Calu3 (cell line): ENCODE results near the gene ARHGAP25. TPM values are rescaled to one million over a fixed set of nuclear protein-coding genes. Genes with fewer than 3 reads are reported as not detected.

ENCODE experiments used
- BruUV-seq: library from RNA; stranded (reverse); fragments of 400-500 nt; replicated peaks from 2 replicates; lab custom pipeline; 2021; lab: Mats Ljungman, UMichigan
- CTCF ChIA-PET: fragments of 300-600 bp; sonication (Branson Sonifier 250); formaldehyde crosslinking; loops from one replicate; lab custom pipeline; 2022; ENCODE audit warnings: antibody characterized with exemption; lab: Charles Lee
- DNase-seq: peaks from one replicate; pipeline ENCODE4 v3.0.0; 2022
- H3K27ac Mint-ChIP-seq: one replicate; pipeline ENCODE4 v1.8.0; 2022; ENCODE audit warnings: mixed read lengths; ENCODE audit not compliant: unreplicated experiment
- H3K27me3 Mint-ChIP-seq: one replicate; pipeline ENCODE4 v1.8.0; 2022; ENCODE audit warnings: mixed read lengths; ENCODE audit not compliant: unreplicated experiment
- H3K36me3 Mint-ChIP-seq: one replicate; pipeline ENCODE4 v1.8.0; 2022; ENCODE audit warnings: mild to moderate bottlenecking, moderate library complexity, mixed read lengths; ENCODE audit not compliant: insufficient read depth, unreplicated experiment
- H3K4me1 Mint-ChIP-seq: one replicate; pipeline ENCODE4 v1.8.0; 2022; ENCODE audit warnings: mild to moderate bottlenecking, low read depth, mixed read lengths; ENCODE audit not compliant: unreplicated experiment
- H3K4me3 Mint-ChIP-seq: one replicate; pipeline ENCODE4 v1.8.0; 2022; ENCODE audit warnings: mild to moderate bottlenecking, low read depth, moderate library complexity, mixed read lengths; ENCODE audit not compliant: unreplicated experiment
- H3K9me3 Mint-ChIP-seq: one replicate; pipeline ENCODE4 v1.8.0; 2022; ENCODE audit warnings: low read depth, mixed read lengths; ENCODE audit not compliant: unreplicated experiment
- intact Hi-C: fragments of 100-400 bp; cut with micrococcal nuclease; formaldehyde crosslinking; loops from one replicate; pipeline ENCODE4 v1.10.0; 2022; ENCODE audit not compliant: unreplicated experiment
- total RNA-seq: library from RNA; stranded (reverse); gene quantifications from 2 replicates; pipeline ENCODE4 v1.2.3, GENCODE V29; 2022
- TF ChIP-seq, protein P1 (sequence below): fragments of 200-600 bp; IDR thresholded peaks from one replicate; pipeline ENCODE4 v1.8.0; 2022; ENCODE audit warnings: antibody characterized with exemption; ENCODE audit not compliant: unreplicated experiment

Gene ARHGAP25
- total RNA-seq, 1 experiment from 2014 or later, result not detected

DNA sequence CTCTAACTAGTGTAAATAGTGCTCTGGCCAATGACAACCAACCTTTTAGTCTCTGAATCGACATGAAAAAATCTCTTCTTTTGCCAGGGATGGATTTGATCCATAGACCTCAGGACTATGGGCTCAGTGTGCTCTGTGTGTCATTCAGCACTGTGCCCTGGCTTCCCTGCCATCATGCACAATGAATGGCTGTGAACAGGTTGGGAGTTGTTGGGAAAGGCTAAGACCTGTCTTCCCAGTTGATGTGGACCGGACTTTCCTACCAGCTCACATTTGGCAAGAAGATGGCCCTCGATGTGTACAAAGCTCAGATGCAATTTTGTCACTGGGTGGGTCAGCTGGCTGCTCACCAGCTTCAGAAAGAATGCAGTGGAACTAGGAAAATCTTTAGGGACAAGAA lies 26.0 kb upstream of the ARHGAP25 start:
- Mint-ChIP-seq H3K27me3 (peaks cover 54% of the 10 kb centered on the region), H3K4me3 (no peak overlapping the region), H3K9me3 (no peaks in the 10 kb centered on the region), H3K27ac (no peak overlapping the region), H3K36me3 (no peaks in the 10 kb centered on the region), H3K4me1 (peaks cover 5% of the 10 kb centered on the region)
- CTCF ChIA-PET, result interaction anchor here (1.0 to 3.4 kb wide), 9 partner anchors 10 to 245 kb away, joined by 3 to 41 read pairs (median 6); partner anchors contain the start of genes APLF and FBXO48
- TF ChIP-seq, protein P1, sequence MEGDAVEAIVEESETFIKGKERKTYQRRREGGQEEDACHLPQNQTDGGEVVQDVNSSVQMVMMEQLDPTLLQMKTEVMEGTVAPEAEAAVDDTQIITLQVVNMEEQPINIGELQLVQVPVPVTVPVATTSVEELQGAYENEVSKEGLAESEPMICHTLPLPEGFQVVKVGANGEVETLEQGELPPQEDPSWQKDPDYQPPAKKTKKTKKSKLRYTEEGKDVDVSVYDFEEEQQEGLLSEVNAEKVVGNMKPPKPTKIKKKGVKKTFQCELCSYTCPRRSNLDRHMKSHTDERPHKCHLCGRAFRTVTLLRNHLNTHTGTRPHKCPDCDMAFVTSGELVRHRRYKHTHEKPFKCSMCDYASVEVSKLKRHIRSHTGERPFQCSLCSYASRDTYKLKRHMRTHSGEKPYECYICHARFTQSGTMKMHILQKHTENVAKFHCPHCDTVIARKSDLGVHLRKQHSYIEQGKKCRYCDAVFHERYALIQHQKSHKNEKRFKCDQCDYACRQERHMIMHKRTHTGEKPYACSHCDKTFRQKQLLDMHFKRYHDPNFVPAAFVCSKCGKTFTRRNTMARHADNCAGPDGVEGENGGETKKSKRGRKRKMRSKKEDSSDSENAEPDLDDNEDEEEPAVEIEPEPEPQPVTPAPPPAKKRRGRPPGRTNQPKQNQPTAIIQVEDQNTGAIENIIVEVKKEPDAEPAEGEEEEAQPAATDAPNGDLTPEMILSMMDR, result no peak
- no TSS peak for BruUV-seq
- DNase-seq, result no peak
- intact Hi-C loops, result loop anchor here (1.0 to 2.0 kb wide), 3 partner anchors 193 to 222 kb away; no protein-coding TSS in a partner anchor

DNA sequence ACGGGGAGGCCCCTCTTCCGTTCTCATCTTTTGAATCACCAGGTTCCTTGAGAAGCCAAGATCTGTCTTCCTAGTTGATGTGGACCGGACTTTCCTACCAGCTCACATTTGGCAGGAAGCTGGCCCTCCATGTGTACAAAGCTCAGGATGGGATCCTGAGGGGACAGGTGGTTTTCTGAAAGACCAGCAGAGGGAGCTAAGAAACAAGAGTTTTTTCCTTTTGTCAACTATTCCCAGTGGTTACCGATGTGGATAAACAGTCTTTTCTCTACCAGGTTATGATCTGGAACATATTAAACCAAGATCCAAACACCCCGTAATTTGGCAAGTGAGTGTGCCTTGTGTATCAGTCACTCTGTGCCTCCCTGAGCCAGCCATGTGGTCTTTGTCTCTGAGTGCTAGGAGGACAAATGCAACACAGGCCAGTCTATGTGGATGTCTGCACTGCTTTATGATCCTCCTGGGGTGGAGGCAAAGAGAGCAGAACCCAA lies 25.1 kb upstream of the ARHGAP25 start:
- CTCF ChIA-PET, result interaction anchor here (0.6 to 3.4 kb wide), 12 partner anchors 9 to 246 kb away, joined by 3 to 41 read pairs (median 6); partner anchors contain the start of genes APLF and FBXO48
- Mint-ChIP-seq H3K4me1 (peaks cover 5% of the 10 kb centered on the region), H3K36me3 (no peaks in the 10 kb centered on the region), H3K9me3 (no peaks in the 10 kb centered on the region), H3K4me3 (no peak overlapping the region), H3K27me3 (peaks cover 59% of the 10 kb centered on the region), H3K27ac (no peak overlapping the region)
- TF ChIP-seq, protein P1, result peak; percentile 48
- peak; percentile 17 for DNase-seq
- no TSS peak for BruUV-seq
- intact Hi-C loops, result loop anchor here (1.0 to 2.0 kb wide), 3 partner anchors 192 to 223 kb away; no protein-coding TSS in a partner anchor

GRCh38 chr2:68710336-68710735 lies 24.3 kb upstream of the ARHGAP25 start:
- BruUV-seq, result no TSS peak
- peaks cover 5% of the 10 kb centered on the region for H3K4me1 Mint-ChIP-seq
- no peak for DNase-seq
- CTCF ChIA-PET, result interaction anchor here (0.6 to 3.4 kb wide), 3 partner anchors 211 to 386 kb away, joined by 5 to 41 read pairs (median 7); no protein-coding TSS in a partner anchor
- intact Hi-C loops, result no loop called here
- no peaks in the 10 kb centered on the region for H3K36me3 Mint-ChIP-seq
- H3K27me3 Mint-ChIP-seq, result peaks cover 65% of the 10 kb centered on the region
- no peaks in the 10 kb centered on the region for H3K9me3 Mint-ChIP-seq
- TF ChIP-seq, protein P1, result no peak
- no peak overlapping the region for H3K27ac Mint-ChIP-seq
- H3K4me3 Mint-ChIP-seq, result no peak overlapping the region

DNA sequence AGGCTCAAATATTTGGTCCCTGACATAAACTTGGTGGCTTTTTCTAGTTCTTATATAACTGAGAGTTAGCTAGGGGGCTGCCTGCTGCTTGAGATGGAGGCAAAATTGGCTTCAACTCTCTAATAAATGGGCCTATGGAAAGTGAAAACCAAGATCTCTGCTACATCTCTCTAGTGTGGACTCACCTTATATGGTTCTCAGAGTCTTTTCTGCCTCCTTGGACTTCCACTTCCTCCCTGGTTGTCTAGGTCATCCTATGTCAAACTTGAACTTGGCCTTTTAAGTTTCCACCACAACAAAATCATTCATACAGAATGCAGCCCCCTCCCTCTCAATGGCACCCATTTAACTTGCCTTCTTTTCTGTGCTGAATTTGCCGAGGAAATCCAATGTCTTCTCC lies 23.9 kb upstream of the ARHGAP25 start:
- DNase-seq, result no peak
- no peaks in the 10 kb centered on the region for H3K9me3 Mint-ChIP-seq
- H3K36me3 Mint-ChIP-seq, result no peaks in the 10 kb centered on the region
- peaks cover 62% of the 10 kb centered on the region for H3K27me3 Mint-ChIP-seq
- no TSS peak for BruUV-seq
- intact Hi-C loops, result no loop called here
- H3K27ac Mint-ChIP-seq, result no peak overlapping the region
- TF ChIP-seq, protein P1, result no peak
- CTCF ChIA-PET, result interaction anchor here (0.6 to 3.4 kb wide), 2 partner anchors 215 to 386 kb away, joined by 5 to 41 read pairs; no protein-coding TSS in a partner anchor
- peaks cover 5% of the 10 kb centered on the region for H3K4me1 Mint-ChIP-seq
- no peak overlapping the region for H3K4me3 Mint-ChIP-seq
